ENCODE measurements around the gene ODAM.

The ODAM gene

GRCh38 chr4:70177090-70177489 is 18.4 kb upstream of the ODAM start:
- H3K36me3 ChIP-seq: no peaks in the 10 kb centered on the region
- no peak overlapping the region for H3K27ac ChIP-seq
- TF ChIP-seq, protein P1, sequence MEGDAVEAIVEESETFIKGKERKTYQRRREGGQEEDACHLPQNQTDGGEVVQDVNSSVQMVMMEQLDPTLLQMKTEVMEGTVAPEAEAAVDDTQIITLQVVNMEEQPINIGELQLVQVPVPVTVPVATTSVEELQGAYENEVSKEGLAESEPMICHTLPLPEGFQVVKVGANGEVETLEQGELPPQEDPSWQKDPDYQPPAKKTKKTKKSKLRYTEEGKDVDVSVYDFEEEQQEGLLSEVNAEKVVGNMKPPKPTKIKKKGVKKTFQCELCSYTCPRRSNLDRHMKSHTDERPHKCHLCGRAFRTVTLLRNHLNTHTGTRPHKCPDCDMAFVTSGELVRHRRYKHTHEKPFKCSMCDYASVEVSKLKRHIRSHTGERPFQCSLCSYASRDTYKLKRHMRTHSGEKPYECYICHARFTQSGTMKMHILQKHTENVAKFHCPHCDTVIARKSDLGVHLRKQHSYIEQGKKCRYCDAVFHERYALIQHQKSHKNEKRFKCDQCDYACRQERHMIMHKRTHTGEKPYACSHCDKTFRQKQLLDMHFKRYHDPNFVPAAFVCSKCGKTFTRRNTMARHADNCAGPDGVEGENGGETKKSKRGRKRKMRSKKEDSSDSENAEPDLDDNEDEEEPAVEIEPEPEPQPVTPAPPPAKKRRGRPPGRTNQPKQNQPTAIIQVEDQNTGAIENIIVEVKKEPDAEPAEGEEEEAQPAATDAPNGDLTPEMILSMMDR (IDR thresholded peaks at IDR 0.05): no peak
- H3K4me1 ChIP-seq: no peaks in the 10 kb centered on the region
- intact Hi-C loops (cut with DNase I; ENCODE audit: low total_unique reads): no loop called here
- H3K9me3 ChIP-seq: no peaks in the 10 kb centered on the region
- no peak overlapping the region for H3K4me3 ChIP-seq
- no peaks in the 10 kb centered on the region for H3K27me3 ChIP-seq
- DNase-seq: no peak

DNA sequence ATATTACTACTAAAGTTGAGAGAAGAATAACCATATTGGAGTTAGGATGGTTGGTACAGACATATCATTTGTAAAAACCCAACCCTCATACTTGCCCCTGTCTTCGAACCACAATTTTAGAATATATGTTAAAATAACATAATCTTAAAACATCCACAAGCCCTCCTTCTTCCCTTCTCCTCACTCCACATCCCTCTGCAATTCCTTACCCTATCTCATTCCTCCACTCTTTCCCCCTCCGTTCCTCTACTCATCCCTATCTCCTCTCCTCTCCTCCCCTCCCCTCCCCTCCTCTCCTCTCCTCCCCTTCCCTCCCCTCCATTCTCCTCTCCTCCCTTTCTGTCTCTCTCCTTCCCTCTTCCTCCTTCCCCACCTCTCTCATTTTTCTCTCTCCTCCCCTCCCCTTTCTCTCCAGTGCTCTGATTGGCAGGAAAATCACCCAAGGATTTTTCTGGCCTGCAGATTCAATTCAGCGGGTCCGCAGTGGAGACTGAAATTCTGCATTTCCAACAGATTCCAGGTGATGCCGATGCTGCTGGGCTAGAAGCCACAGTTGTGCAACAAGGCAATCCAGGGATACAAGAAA is 17.4 kb upstream of the ODAM start:
- H3K27ac ChIP-seq: no peak overlapping the region
- no peak for DNase-seq
- intact Hi-C loops (cut with DNase I; ENCODE audit: low total_unique reads): no loop called here
- H3K4me3 ChIP-seq: no peak overlapping the region
- TF ChIP-seq, protein P1 (IDR thresholded peaks at IDR 0.05): no peak
- no peaks in the 10 kb centered on the region for H3K4me1 ChIP-seq
- no peaks in the 10 kb centered on the region for H3K36me3 ChIP-seq
- no peaks in the 10 kb centered on the region for H3K27me3 ChIP-seq
- H3K9me3 ChIP-seq: no peaks in the 10 kb centered on the region

DNA sequence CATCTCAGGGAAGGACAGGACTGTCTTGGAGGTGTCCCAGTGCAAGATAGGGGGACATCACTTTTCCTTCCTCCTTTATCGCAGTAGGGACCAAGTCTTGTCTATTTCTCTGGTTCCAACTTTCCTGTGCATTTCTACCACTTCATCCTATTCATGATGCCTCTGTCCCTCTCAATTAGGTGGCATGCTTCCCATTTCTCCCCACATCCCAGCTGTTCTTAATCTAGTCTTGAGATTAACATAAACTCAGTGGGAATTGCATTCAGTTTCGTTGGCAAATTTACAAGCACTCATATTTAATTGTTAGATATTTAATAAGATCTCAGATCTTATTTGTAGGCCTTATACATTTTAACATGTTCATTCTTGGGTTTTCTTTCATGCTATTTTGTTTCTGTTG is 15.7 kb upstream of the ODAM start:
- intact Hi-C loops (cut with DNase I; ENCODE audit: low total_unique reads): no loop called here
- H3K4me3 ChIP-seq: no peak overlapping the region
- H3K36me3 ChIP-seq: no peaks in the 10 kb centered on the region
- H3K4me1 ChIP-seq: no peaks in the 10 kb centered on the region
- TF ChIP-seq, protein P1 (IDR thresholded peaks at IDR 0.05): no peak
- H3K27me3 ChIP-seq: no peaks in the 10 kb centered on the region
- H3K9me3 ChIP-seq: no peaks in the 10 kb centered on the region
- DNase-seq: no peak
- no peak overlapping the region for H3K27ac ChIP-seq

- TF ChIP-seq, protein P1 (IDR thresholded peaks at IDR 0.05): no peak
- intact Hi-C loops (cut with DNase I; ENCODE audit: low total_unique reads): no loop called here
- Histone ChIP-seq H3K27me3 (no peaks in the 10 kb centered on the region), H3K9me3 (no peaks in the 10 kb centered on the region), H3K4me1 (no peaks in the 10 kb centered on the region), H3K27ac (no peak overlapping the region), H3K36me3 (no peaks in the 10 kb centered on the region), H3K4me3 (no peak overlapping the region)
- no peak for DNase-seq
Observed at GRCh38 chr4:70181864-70182263, 13.7 kb upstream of the ODAM start.

DNA sequence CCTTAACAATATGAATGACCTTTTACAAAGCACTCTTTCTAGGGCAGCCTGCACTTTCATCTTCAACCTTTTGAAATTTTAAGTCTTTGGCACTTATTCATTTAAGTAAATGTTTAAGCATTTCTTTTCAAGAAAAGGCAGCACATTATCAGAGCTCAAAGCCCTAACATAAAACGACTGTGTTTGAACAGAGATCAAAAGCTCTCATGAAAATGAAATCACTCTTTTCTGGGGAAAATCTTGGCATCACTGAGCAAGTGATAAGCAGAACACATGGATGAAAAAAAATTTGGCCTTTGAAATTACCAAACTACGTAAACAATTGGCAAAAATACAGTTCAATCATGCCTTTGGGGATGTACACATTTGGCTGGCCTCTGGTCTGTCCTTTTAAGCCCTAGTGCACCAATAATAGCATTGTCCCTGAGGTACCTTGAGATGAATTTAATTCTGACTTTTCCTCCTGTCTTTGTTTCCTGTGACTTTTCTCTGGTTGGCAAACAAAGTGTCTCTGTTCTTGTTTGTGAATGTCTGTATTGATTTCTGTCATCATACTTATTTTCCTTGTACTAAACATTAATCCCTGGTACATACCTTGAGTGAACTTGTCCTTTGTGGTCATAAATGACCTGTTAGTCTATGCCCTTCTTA is 12.9 kb upstream of the ODAM start:
- Histone ChIP-seq H3K36me3 (no peaks in the 10 kb centered on the region), H3K4me1 (no peaks in the 10 kb centered on the region), H3K27me3 (no peaks in the 10 kb centered on the region), H3K9me3 (no peaks in the 10 kb centered on the region), H3K27ac (no peak overlapping the region), H3K4me3 (no peak overlapping the region)
- no peak for DNase-seq
- TF ChIP-seq, protein P1 (IDR thresholded peaks at IDR 0.05): no peak
- intact Hi-C loops (cut with DNase I; ENCODE audit: low total_unique reads): no loop called here
